ENCODE measurements around the gene SBNO1. TPM values are rescaled to one million over a fixed set of nuclear protein-coding genes. Genes with fewer than 3 reads are reported as not detected.

The SBNO1 gene
- total RNA-seq, 1 experiment from 2014 or later: 68.7 TPM

- ChIA-PET CTCF (no interaction called here), POLR2A (interaction anchor here (0.6 kb wide), 1 partner anchor 147 kb away, joined by 7 read pairs; no protein-coding TSS in a partner anchor)
- intact Hi-C loops (cut with micrococcal nuclease; ENCODE audit: unreplicated experiment) (no loop called here), in situ Hi-C loops (cut with HindIII; ENCODE audit: low pct_unique_long_range_greater_than_20kb, low sequenced_read_pairs) (no loop called here)
- H3K36me3 ChIP-seq (ENCODE audit: control insufficient read depth, insufficient read depth, low read length): no peaks in the 10 kb centered on the region; the same call in 1 of the 2 replicates
- H3K4me3 ChIP-seq (ENCODE audit: low read depth in 2 of 2, low read length in 2 of 2): no peak overlapping the region
- peaks cover 12% of the 10 kb centered on the region; the same call in 1 of the 2 replicates for H3K4me1 ChIP-seq (ENCODE audit: control insufficient read depth, insufficient read depth, low read length)
- no TSS peak for BruUV-seq (replicated peaks)
- ATAC-seq (no peak), DNase-seq (ENCODE audit: low read depth, low spot score) (no peak)
- no peak overlapping the region for H3K27ac ChIP-seq (ENCODE audit: low read length)
- TF ChIP-seq SIN3A (IDR thresholded peaks at IDR 0.05; ENCODE audit: borderline replicate concordance, insufficient read depth, low read depth, low read length): no peak
- H3K27me3 ChIP-seq (ENCODE audit: control insufficient read depth, insufficient read depth, low read length): no peaks in the 10 kb centered on the region
- no peaks in the 10 kb centered on the region for H3K9me3 ChIP-seq (ENCODE audit: control insufficient read depth, insufficient read depth, low read depth, low read length)
Observed at GRCh38 chr12:123354600-123354999, 10.0 kb downstream of the SBNO1 start.

GRCh38 chr12:123351349-123351748 is 13.3 kb downstream of the SBNO1 start:
- peaks cover 9% of the 10 kb centered on the region; the same call in 1 of the 2 replicates for H3K4me1 ChIP-seq (ENCODE audit: control insufficient read depth, insufficient read depth, low read length)
- TF ChIP-seq, protein P1, sequence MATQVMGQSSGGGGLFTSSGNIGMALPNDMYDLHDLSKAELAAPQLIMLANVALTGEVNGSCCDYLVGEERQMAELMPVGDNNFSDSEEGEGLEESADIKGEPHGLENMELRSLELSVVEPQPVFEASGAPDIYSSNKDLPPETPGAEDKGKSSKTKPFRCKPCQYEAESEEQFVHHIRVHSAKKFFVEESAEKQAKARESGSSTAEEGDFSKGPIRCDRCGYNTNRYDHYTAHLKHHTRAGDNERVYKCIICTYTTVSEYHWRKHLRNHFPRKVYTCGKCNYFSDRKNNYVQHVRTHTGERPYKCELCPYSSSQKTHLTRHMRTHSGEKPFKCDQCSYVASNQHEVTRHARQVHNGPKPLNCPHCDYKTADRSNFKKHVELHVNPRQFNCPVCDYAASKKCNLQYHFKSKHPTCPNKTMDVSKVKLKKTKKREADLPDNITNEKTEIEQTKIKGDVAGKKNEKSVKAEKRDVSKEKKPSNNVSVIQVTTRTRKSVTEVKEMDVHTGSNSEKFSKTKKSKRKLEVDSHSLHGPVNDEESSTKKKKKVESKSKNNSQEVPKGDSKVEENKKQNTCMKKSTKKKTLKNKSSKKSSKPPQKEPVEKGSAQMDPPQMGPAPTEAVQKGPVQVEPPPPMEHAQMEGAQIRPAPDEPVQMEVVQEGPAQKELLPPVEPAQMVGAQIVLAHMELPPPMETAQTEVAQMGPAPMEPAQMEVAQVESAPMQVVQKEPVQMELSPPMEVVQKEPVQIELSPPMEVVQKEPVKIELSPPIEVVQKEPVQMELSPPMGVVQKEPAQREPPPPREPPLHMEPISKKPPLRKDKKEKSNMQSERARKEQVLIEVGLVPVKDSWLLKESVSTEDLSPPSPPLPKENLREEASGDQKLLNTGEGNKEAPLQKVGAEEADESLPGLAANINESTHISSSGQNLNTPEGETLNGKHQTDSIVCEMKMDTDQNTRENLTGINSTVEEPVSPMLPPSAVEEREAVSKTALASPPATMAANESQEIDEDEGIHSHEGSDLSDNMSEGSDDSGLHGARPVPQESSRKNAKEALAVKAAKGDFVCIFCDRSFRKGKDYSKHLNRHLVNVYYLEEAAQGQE (IDR thresholded peaks at IDR 0.05; ENCODE audit: insufficient read depth in 1 of 2, low read depth in 2 of 2, low read length in 1 of 2): no peak
- TF ChIP-seq POLR2AphosphoS5 (IDR thresholded peaks at IDR 0.05; ENCODE audit: low read depth, low read length) (no peak), SIN3A (IDR thresholded peaks at IDR 0.05; ENCODE audit: borderline replicate concordance, insufficient read depth, low read depth, low read length) (no peak), TCF7L2 (IDR thresholded peaks at IDR 0.05; ENCODE audit: low read depth, low read length) (no peak)
- TF ChIP-seq, protein P2, sequence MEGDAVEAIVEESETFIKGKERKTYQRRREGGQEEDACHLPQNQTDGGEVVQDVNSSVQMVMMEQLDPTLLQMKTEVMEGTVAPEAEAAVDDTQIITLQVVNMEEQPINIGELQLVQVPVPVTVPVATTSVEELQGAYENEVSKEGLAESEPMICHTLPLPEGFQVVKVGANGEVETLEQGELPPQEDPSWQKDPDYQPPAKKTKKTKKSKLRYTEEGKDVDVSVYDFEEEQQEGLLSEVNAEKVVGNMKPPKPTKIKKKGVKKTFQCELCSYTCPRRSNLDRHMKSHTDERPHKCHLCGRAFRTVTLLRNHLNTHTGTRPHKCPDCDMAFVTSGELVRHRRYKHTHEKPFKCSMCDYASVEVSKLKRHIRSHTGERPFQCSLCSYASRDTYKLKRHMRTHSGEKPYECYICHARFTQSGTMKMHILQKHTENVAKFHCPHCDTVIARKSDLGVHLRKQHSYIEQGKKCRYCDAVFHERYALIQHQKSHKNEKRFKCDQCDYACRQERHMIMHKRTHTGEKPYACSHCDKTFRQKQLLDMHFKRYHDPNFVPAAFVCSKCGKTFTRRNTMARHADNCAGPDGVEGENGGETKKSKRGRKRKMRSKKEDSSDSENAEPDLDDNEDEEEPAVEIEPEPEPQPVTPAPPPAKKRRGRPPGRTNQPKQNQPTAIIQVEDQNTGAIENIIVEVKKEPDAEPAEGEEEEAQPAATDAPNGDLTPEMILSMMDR (IDR thresholded peaks at IDR 0.05): no peak
- no peaks in the 10 kb centered on the region for H3K9me3 ChIP-seq (ENCODE audit: control insufficient read depth, insufficient read depth, low read depth, low read length)
- intact Hi-C loops (cut with micrococcal nuclease; ENCODE audit: unreplicated experiment): no loop called here
- no peaks in the 10 kb centered on the region for H3K27me3 ChIP-seq (ENCODE audit: control insufficient read depth, insufficient read depth, low read length)
- H3K4me3 ChIP-seq (ENCODE audit: low read depth in 2 of 2, low read length in 2 of 2): no peak overlapping the region
- no peak overlapping the region for H3K27ac ChIP-seq (ENCODE audit: low read length)
- DNase-seq (ENCODE audit: low read depth, low spot score) (no peak), ATAC-seq (no peak)
- CTCF ChIA-PET: interaction anchor here (0.6 kb wide), 1 partner anchor 86 kb away, joined by 3 read pairs; no protein-coding TSS in a partner anchor
- BruUV-seq (replicated peaks): no TSS peak
- peaks cover 3% of the 10 kb centered on the region; the same call in 1 of the 2 replicates for H3K36me3 ChIP-seq (ENCODE audit: control insufficient read depth, insufficient read depth, low read length)
- in situ Hi-C loops (cut with HindIII; ENCODE audit: low pct_unique_long_range_greater_than_20kb, low sequenced_read_pairs): no loop called here
- POLR2A ChIA-PET: interaction anchor here (0.5 to 0.6 kb wide), 2 partner anchors 16 to 39 kb away, joined by 4 to 5 read pairs; no protein-coding TSS in a partner anchor

DNA sequence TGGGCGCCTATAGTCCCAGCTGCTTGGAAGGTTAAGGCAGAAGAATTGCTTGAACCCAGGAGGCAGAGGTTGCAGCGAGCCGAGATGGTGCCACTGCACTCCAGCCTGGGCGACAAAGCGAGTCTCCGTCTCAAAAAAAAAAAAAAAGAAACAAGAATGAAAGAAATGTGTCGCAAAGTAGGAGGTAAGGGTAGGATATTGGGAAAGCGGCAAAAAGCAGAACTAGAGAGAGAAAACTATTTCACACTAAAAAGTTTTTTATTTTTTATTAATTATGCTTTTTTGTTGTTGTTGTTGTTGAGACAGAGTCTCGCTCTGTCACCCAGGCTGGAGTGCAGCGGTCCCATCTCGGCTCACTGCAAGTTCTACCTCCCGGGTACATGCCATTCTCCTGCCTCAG is 17.7 kb downstream of the SBNO1 start:
- Histone ChIP-seq H3K27ac (ENCODE audit: low read length) (no peak overlapping the region), H3K27me3 (ENCODE audit: control insufficient read depth, insufficient read depth, low read length) (no peaks in the 10 kb centered on the region), H3K36me3 (ENCODE audit: control insufficient read depth, insufficient read depth, low read length) (peaks cover 21% of the 10 kb centered on the region), H3K9me3 (ENCODE audit: control insufficient read depth, insufficient read depth, low read depth, low read length) (no peaks in the 10 kb centered on the region), H3K4me3 (ENCODE audit: low read depth in 2 of 2, low read length in 2 of 2) (no peak overlapping the region), H3K4me1 (ENCODE audit: control insufficient read depth, insufficient read depth, low read length) (no peaks in the 10 kb centered on the region)
- POLR2A ChIA-PET: no interaction called here
- TF ChIP-seq, protein P2 (IDR thresholded peaks at IDR 0.05): no peak
- TF ChIP-seq TCF7L2 (IDR thresholded peaks at IDR 0.05; ENCODE audit: low read depth, low read length): no peak
- TF ChIP-seq, protein P1 (IDR thresholded peaks at IDR 0.05; ENCODE audit: insufficient read depth in 1 of 2, low read depth in 2 of 2, low read length in 1 of 2): no peak
- TF ChIP-seq SIN3A (IDR thresholded peaks at IDR 0.05; ENCODE audit: borderline replicate concordance, insufficient read depth, low read depth, low read length): no peak
- no peak for TF ChIP-seq POLR2AphosphoS5 (IDR thresholded peaks at IDR 0.05; ENCODE audit: low read depth, low read length)
- in situ Hi-C loops (cut with HindIII; ENCODE audit: low pct_unique_long_range_greater_than_20kb, low sequenced_read_pairs) (no loop called here), intact Hi-C loops (cut with micrococcal nuclease; ENCODE audit: unreplicated experiment) (no loop called here)
- CTCF ChIA-PET: no interaction called here
- no peak for ATAC-seq
- DNase-seq (ENCODE audit: low read depth, low spot score): no peak
- no TSS peak for BruUV-seq (replicated peaks)

All from Panc1 (cell line).